Esophagus squamous epithelium (tissue), 5 donors: ENCODE results near the gene GAK. TPM values are rescaled to one million over a fixed set of nuclear protein-coding genes. Genes with fewer than 3 reads are reported as not detected.

ENCODE experiments used
- DNase-seq: peaks from one replicate; lab custom pipeline; 2025; lab: John Stamatoyannopoulos, UW
- H3K27ac ChIP-seq, 4 donors: fragments of 200-600 bp; sonication (generic); one replicate each; pipeline ENCODE4 v1.5.1; 2016 to 2019; ENCODE audit warnings: mild to moderate bottlenecking in 1 of 4
- H3K27me3 ChIP-seq, 4 donors: fragments of 200-600 bp; sonication (generic); 1 replicate in 3 of 4; 2 replicates in 1 of 4; pipeline versions ENCODE4 v1.5.1 to v1.6.0; 2017 to 2021; ENCODE audit warnings: antibody characterized with exemption in 1 of 4
- H3K36me3 ChIP-seq, 3 donors: fragments of 200-600 bp; sonication (generic); one replicate each; pipeline ENCODE4 v1.5.1; 2016 to 2019
- H3K4me1 ChIP-seq, 3 donors: fragments of 200-600 bp; sonication (generic); one replicate each; pipeline ENCODE4 v1.5.1; 2017 to 2019
- H3K4me3 ChIP-seq, 4 donors: fragments of 200-600 bp; sonication (generic); 1 replicate in 3 of 4; 2 replicates in 1 of 4; pipeline ENCODE4 v1.5.1; 2016 to 2019; ENCODE audit warnings: mild to moderate bottlenecking in 2 of 4, moderate library complexity in 1 of 4
- H3K9me3 ChIP-seq, 3 donors: fragments of 200-600 bp; sonication (generic); one replicate each; pipeline ENCODE4 v1.5.1; 2016 to 2019
- POLR2A ChIP-seq, 4 donors: fragments of 450-650 bp; IDR thresholded peaks; one replicate each; pipeline ENCODE4 v1.6.1; 2017; ENCODE audit warnings: antibody characterized with exemption in 4 of 4, mild to moderate bottlenecking in 4 of 4, moderate library complexity in 3 of 4
- WGBS, 2 donors: methylation state at CpG; one replicate each; pipeline ENCODE4 v1.1.5; 2018; 5-methylcytosine and 5-hydroxymethylcytosine counted together
- intact Hi-C: fragments of 100-400 bp; cut with DNase I; formaldehyde crosslinking; loops from one replicate; pipeline ENCODE4 v1.15.0; 2022
- total RNA-seq, 4 donors: library from RNA; depleted of rRNA; stranded (reverse); fragments of >200 nt; gene quantifications; one replicate each; pipeline ENCODE4 v1.1.0, GENCODE V29; 2016
- TF ChIP-seq, protein P1 (sequence below), 6 experiments: fragments of 450-650 bp in 4 of 6; fragments of 200-600 bp in 2 of 6; sonication (generic) in 2 of 6; IDR thresholded peaks; one replicate each; pipeline ENCODE4 v1.5.1; 2016 to 2019; ENCODE audit warnings: antibody characterized with exemption in 6 of 6, mild to moderate bottlenecking in 4 of 6, moderate library complexity in 4 of 6
- donor health status: DM: yes; HTN: yes; CAD: no.

Gene GAK
- total RNA-seq, 4 donors from 2014 or later = 70.6 to 97.8 (median 80.7) TPM

- Histone ChIP-seq H3K4me3 (no peak overlapping the region), H3K4me1 (no peaks in the 10 kb centered on the region), H3K9me3 (no peaks in the 10 kb centered on the region), H3K27me3 (no peaks in the 10 kb centered on the region), H3K27ac (no peak overlapping the region), H3K36me3 (peaks cover 0 to 72% (median 7%) of the 10 kb centered on the region in 3 donors)
- 91 to 92% methylated on average over 16 to 17 of the region's 17 CpGs for WGBS, 2 donors
- DNase-seq = no peak
- intact Hi-C loops = no loop called here
- no peak for TF ChIP-seq POLR2A (IDR thresholded peaks at IDR 0.05)
- TF ChIP-seq, protein P1, sequence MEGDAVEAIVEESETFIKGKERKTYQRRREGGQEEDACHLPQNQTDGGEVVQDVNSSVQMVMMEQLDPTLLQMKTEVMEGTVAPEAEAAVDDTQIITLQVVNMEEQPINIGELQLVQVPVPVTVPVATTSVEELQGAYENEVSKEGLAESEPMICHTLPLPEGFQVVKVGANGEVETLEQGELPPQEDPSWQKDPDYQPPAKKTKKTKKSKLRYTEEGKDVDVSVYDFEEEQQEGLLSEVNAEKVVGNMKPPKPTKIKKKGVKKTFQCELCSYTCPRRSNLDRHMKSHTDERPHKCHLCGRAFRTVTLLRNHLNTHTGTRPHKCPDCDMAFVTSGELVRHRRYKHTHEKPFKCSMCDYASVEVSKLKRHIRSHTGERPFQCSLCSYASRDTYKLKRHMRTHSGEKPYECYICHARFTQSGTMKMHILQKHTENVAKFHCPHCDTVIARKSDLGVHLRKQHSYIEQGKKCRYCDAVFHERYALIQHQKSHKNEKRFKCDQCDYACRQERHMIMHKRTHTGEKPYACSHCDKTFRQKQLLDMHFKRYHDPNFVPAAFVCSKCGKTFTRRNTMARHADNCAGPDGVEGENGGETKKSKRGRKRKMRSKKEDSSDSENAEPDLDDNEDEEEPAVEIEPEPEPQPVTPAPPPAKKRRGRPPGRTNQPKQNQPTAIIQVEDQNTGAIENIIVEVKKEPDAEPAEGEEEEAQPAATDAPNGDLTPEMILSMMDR (IDR thresholded peaks at IDR 0.05) = no peak
Observed at GRCh38 chr4:954211-955020, 22.3 kb upstream of the GAK start.

DNA sequence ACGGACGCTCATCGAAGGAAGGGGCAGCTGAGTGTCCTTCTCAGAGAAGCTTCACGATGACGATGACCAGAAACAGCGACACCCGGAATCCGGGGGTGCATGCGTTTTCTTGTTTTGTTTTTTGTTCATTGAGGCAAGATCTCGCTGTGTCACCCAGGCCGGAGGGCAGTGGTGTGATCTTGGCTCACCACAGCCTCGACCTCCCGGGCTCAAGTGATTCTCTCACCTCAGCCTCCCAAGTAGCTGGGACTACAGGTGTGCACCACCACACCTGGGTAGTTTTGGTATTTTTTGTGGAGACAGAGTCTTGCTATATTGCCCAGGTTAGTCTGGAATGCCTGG is 21.4 kb upstream of the GAK start:
- no peaks in the 10 kb centered on the region for H3K9me3 ChIP-seq
- 96 to 97% methylated on average over 13 of the region's 13 CpGs for WGBS, 2 donors
- intact Hi-C loops = no loop called here
- H3K4me1 ChIP-seq = no peaks in the 10 kb centered on the region
- H3K27ac ChIP-seq = no peak overlapping the region
- H3K36me3 ChIP-seq = peaks cover 0 to 64% (median 7%) of the 10 kb centered on the region in 3 donors
- no peak for DNase-seq
- H3K27me3 ChIP-seq = no peaks in the 10 kb centered on the region
- no peak overlapping the region for H3K4me3 ChIP-seq
- TF ChIP-seq, protein P1 (IDR thresholded peaks at IDR 0.05) = no peak
- TF ChIP-seq POLR2A (IDR thresholded peaks at IDR 0.05) = no peak

DNA sequence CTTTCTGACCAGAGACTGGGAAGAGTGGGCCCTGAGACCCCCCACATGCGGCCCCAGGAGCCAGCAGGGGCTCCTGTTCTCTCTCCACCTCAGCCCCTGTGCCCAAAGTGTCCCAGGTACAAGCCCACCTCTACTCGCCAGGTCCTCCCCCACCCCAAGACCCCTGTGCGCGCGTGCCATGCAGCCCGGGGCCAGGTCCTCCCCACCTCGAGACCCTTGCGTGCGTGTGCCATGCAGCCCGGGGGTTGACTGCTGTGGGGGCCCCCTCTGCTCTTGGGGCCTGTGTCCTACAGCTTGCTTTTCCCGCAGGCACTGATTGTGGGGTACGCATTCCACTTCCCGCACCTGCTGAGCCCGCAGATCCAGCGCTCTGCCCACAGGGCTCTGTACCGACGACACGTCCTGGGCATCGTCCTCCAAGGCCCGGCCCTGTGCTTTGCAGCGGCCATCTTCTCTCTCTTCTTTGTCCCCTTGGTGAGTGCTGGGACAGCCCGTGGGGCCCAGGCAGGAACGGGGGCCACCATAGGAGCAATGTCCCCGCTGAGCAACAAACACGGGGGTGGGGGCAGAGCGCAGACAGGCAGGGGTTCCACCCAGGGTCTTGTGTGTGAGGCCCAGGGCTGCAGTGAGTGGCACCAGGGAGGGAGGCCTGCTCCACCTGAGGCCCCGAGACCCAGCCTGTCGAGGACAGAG is 20.9 kb upstream of the GAK start:
- Histone ChIP-seq H3K27me3 (no peaks in the 10 kb centered on the region), H3K36me3 (peaks cover 0 to 58% (median 4%) of the 10 kb centered on the region in 3 donors), H3K9me3 (no peaks in the 10 kb centered on the region), H3K4me3 (no peak overlapping the region), H3K4me1 (no peaks in the 10 kb centered on the region), H3K27ac (no peak overlapping the region)
- intact Hi-C loops = no loop called here
- DNase-seq = no peak
- WGBS, 2 donors = 93 to 100% methylated on average over 2 to 18 of the region's 28 CpGs
- TF ChIP-seq, protein P1 (IDR thresholded peaks at IDR 0.05) = no peak
- no peak for TF ChIP-seq POLR2A (IDR thresholded peaks at IDR 0.05)

GRCh38 chr4:951594-952468 is 19.7 kb upstream of the GAK start:
- no peak for DNase-seq
- Histone ChIP-seq H3K27me3 (no peaks in the 10 kb centered on the region), H3K4me1 (peaks cover 0 to 3% (median 2%) of the 10 kb centered on the region in 3 donors), H3K4me3 (no peak overlapping the region), H3K36me3 (peaks cover 0 to 46% (median 0%) of the 10 kb centered on the region in 3 donors), H3K9me3 (no peaks in the 10 kb centered on the region), H3K27ac (no peak overlapping the region)
- WGBS, 2 donors = 81 to 86% methylated on average over 7 to 13 of the region's 23 CpGs
- TF ChIP-seq, protein P1 (IDR thresholded peaks at IDR 0.05) = no peak
- no peak for TF ChIP-seq POLR2A (IDR thresholded peaks at IDR 0.05)
- intact Hi-C loops = no loop called here
